ENCODE data around the gene MLLT10.
"Not testable (repeated sequence)": the region's sequence is repeated elsewhere in the genome, so short reads cannot be mapped to it uniquely, and the experiment has no call there.

The MLLT10 gene

GRCh38 chr10:21529032-21529910, 4.8 kb upstream of the MLLT10 start:
- DNase-seq: no peak

- DNase-seq: no peak
Observed at GRCh38 chr10:21530168-21530567, 3.9 kb upstream of the MLLT10 start.

GRCh38 chr10:21530641-21531040, 3.4 kb upstream of the MLLT10 start:
- no peak for DNase-seq

GRCh38 chr10:21531164-21531563, 2.9 kb upstream of the MLLT10 start:
- DNase-seq: no peak

GRCh38 chr10:21532694-21533466, 1.2 kb upstream of the MLLT10 start:
- no peak for DNase-seq

- no peak for DNase-seq
Observed at GRCh38 chr10:21534280-21534586, 201 bp downstream of the MLLT10 start.

GRCh38 chr10:21534604-21535493, 817 bp downstream of the MLLT10 start:
- no peak for DNase-seq

GRCh38 chr10:21535494-21535965, 1.5 kb downstream of the MLLT10 start:
- DNase-seq: no peak

- not testable (repeated sequence) for DNase-seq
Observed at GRCh38 chr10:21535976-21536375, 1.9 kb downstream of the MLLT10 start.

- DNase-seq: no peak
Observed at GRCh38 chr10:21536874-21537273, 2.8 kb downstream of the MLLT10 start.

GRCh38 chr10:21540701-21541100, 6.7 kb downstream of the MLLT10 start:
- DNase-seq: not testable (repeated sequence)

GRCh38 chr10:21547246-21547645, 13.2 kb downstream of the MLLT10 start:
- no peak for DNase-seq

GRCh38 chr10:21552638-21553037, 18.6 kb downstream of the MLLT10 start:
- DNase-seq: no peak

GRCh38 chr10:21556527-21556926, 22.5 kb downstream of the MLLT10 start:
- DNase-seq: no peak

- not testable (repeated sequence) for DNase-seq
Observed at GRCh38 chr10:21558984-21559383, 25.0 kb downstream of the MLLT10 start.

- DNase-seq: no peak
Observed at GRCh38 chr10:21570761-21571521, 36.9 kb downstream of the MLLT10 start.

- no peak for DNase-seq
Observed at GRCh38 chr10:21572578-21572977, 38.5 kb downstream of the MLLT10 start.

- not testable (repeated sequence) for DNase-seq
Observed at GRCh38 chr10:21574514-21574913, 40.5 kb downstream of the MLLT10 start.

- DNase-seq: no peak
Observed at GRCh38 chr10:21579291-21579690, 45.3 kb downstream of the MLLT10 start.

GRCh38 chr10:21581421-21581834, 47.4 kb downstream of the MLLT10 start:
- DNase-seq: not testable (repeated sequence)

GRCh38 chr10:21584834-21585530, 51.0 kb downstream of the MLLT10 start:
- DNase-seq: no peak

GRCh38 chr10:21587391-21587790, 53.4 kb downstream of the MLLT10 start:
- DNase-seq: no peak
